Activated T-cell treated with anti-CD3 and anti-CD28 coated beads for 48 hours (primary cell): ENCODE results near the gene TSPAN14.

ENCODE experiments used
- DNase-seq: peaks from one replicate; pipeline ENCODE4 v3.0.0-alpha.2; 2020; ENCODE audit warnings: low read depth

TSPAN14 gene

GRCh38 chr10:80504158-80504811 is 50.2 kb downstream of the TSPAN14 start:
- no peak for DNase-seq

DNA sequence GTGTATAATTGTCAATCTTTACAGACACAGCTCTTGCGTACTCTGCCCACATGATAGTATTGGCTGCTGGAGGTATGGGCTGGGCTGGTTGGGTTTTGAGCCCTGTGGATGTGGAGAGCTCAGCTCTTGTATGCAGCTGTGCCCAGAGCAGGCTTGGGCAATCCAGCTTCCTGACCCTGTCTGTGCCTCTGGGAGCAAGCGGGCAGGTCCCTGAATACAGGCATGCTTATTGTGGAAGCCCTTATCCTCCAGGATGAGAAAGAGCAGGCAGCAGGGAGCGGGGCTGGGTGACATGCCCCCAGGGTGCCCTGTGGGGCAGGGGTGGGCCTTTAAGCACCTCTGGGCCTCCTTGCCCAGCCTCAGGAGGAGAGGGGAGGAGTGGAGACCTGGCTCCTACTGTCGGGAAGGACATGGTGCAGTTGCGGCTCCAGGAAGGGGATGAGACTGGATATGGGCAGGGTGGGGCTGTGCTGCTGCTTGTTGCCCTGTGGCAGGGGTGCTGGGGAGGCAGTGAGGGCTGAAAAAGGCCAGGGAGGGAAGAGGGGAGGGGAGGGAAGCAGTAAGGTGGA is 50.9 kb downstream of the TSPAN14 start:
- DNase-seq: no peak

- DNase-seq: no peak
These were observed 52.1 kb downstream of the TSPAN14 start for GRCh38 chr10:80506189-80506575.

DNA sequence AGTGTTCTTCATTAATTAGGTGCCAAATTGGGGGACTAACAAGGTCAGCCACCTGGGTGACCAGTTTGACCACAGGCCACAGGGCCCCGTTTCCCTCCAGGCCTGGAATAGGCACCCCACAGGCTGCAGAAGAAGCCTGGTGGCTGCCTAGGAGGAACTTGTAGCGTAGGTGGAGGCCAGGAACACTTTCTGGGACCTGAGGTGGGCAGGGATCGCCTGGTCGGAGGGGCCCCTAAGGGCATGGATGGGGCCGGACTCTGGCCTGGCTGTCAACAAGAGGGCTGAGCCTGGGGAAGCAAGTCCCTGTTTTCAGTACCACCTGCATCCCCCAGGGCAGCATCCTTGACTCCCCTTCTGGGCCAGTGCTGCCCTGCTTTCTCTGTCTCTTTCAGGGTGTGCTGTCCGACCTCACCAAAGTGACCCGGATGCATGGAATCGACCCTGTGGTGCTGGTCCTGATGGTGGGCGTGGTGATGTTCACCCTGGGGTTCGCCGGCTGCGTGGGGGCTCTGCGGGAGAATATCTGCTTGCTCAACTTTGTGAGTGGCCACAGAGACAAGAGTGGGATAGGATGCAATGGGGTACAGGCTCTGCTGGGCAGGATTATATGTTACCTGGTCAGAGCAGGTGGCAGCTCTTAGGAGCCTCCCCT is 52.9 kb downstream of the TSPAN14 start:
- DNase-seq: no peak

GRCh38 chr10:80509108-80509402 is 54.9 kb downstream of the TSPAN14 start:
- DNase-seq: no peak

DNA sequence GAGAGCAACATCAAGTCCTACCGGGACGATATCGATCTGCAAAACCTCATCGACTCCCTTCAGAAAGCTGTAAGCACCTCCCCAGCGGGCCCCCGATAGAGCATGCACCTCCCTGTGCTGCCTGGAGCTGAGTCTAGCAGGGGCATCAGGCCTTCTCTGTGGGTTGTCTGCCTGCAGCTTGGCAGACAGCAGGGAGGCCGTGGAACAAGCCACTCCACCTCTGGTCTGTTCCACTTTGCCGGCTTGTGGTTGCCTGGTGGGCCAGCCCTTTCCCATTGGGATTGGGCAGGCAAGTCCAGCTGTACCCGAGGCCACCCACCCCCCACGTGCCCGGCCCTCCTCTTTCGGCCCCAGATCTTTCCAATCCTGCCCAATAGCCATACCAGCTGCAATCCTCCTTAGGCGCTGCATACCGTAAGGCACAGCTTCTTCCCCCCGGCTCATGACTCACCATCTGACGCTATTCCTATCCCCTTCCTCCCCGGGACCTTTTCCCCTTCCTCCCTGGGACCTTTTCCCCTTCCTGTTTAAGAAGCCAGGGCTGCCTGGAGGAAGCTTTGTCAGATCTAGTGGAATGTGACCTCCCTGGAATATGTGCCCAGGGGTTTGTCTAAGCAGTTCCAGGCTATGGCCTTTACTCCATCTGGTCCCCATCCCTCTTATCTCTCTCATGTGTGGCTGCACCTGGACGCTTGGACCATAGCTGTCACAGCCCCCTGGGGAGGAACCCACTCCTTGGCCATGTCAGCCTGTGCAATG is 55.5 kb downstream of the TSPAN14 start:
- DNase-seq: no peak

GRCh38 chr10:80512031-80512526 is 58.0 kb downstream of the TSPAN14 start:
- no peak for DNase-seq

DNA sequence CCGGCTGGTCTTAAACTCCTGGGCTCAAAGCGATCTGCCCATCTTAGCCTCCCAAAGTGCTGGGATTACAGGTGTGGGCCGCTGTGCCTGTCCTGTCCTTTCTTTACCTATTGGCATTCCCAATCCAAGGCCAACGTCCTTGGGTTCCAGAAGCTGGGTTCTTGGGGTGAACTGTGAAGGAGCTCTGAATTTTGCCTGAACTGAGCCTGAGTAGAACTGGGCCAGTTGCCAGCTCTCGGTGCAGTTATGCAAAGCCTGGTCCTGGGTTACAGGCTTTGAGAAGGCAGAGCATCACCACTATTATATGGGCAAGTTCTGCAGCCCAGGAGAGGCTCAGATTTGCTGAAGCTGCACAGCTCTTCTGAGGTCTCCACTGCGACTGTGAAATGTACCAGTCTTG is 59.0 kb downstream of the TSPAN14 start:
- DNase-seq: no peak

DNA sequence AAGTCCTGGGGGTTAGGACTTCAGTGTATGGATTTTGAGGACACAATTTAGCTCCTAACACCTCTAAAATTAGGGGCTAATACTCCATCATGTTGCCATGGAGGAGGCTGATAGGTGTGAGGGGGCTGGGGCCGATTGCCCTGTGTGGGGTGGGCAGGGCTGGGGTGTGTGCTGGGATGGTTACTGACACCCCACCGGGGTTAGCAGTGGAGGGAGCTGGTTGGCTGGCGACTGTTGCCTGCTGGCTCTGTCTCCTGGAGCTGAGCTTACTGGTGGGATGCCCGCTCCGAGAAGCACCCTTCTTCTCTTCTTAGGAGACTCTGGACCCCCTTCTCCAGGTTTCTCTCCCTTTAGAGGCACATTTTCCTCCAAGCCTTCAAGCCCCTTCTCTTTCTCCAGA is 61.4 kb downstream of the TSPAN14 start:
- no peak for DNase-seq

- no peak for DNase-seq
These were observed 61.8 kb downstream of the TSPAN14 start for GRCh38 chr10:80515941-80516340.

- no peak for DNase-seq
These were observed 62.5 kb downstream of the TSPAN14 start for GRCh38 chr10:80516506-80517075.

DNA sequence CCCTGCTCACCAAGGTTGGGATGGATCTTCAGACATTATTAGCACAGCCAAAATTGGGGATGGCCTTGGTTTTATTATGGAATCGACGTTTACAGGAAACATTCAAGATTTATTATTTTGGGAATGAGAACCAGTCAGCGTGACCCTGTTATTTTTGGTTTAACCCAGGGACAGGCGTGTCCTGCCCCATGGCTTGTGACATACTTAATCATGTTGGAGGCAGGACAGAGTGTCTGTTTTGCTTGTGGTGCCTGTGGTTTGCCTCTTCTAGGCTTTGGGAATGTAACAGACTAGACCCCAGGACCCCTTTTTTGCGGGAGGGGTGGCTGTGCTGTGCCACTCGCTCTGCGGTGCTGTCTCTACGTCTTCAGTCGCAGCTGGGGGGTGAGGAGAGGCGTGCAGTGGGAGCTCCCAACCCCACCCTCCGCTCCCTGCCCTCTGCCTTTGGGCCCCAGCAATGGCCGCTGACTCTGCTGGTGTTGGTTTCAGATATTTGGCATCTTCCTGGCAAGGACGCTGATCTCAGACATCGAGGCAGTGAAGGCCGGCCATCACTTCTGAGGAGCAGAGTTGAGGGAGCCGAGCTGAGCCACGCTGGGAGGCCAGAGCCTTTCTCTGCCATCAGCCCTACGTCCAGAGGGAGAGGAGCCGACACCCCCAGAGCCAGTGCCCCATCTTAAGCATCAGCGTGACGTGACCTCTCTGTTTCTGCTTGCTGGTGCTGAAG is 63.5 kb downstream of the TSPAN14 start:
- no peak for DNase-seq

DNA sequence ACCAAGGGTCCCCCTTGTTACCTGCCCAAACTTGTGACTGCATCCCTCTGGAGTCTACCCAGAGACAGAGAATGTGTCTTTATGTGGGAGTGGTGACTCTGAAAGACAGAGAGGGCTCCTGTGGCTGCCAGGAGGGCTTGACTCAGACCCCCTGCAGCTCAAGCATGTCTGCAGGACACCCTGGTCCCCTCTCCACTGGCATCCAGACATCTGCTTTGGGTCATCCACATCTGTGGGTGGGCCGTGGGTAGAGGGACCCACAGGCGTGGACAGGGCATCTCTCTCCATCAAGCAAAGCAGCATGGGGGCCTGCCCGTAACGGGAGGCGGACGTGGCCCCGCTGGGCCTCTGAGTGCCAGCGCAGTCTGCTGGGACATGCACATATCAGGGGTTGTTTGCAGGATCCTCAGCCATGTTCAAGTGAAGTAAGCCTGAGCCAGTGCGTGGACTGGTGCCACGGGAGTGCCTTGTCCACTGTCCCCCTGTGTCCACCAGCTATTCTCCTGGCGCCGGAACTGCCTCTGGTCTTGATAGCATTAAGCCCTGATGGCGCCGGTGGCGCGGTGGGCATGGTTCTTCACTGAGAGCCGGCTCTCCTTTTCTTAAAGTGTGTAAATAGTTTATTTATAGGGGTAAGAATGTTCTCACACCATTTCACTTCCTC is 64.2 kb downstream of the TSPAN14 start:
- DNase-seq: no peak

- DNase-seq: no peak
These were observed 64.8 kb downstream of the TSPAN14 start for GRCh38 chr10:80518807-80519360.

DNA sequence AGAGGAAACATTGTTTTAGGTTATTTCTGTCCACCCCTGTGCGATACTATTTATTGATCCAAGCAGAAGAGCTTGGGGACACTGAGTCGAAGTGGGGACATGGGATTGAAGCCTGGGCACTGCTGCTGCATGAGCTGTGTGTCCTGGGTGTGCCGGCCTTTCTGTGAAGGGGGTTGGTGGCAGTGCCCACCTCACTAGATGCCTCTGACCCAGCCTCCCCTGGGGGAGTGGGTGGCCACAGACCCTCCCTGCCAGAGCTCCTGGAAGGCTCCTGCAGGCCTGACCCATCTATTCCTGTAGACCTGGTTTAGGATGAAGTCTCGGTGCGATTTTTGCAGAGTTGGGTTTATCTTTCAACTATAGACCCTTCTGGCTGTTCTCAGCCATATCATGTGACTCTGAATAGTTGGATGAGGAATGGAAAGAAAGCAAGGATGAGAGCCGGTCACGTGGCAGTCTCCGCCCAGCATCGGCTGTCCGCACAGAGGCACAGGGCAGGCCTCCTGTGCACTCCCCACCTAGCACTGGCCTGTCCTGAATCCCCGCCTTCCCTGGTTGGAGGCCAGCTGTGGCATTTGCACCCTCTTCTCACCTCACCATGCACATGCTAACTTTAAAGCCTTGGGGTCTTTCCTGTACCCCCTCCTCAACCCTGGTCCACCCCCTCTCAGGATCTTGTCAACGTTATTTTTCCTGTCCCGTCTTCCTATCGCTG is 66.0 kb downstream of the TSPAN14 start:
- DNase-seq: no peak

GRCh38 chr10:80520661-80521470 is 66.8 kb downstream of the TSPAN14 start:
- no peak for DNase-seq

GRCh38 chr10:80522756-80523363 is 68.8 kb downstream of the TSPAN14 start:
- DNase-seq: no peak

- DNase-seq: no peak
These were observed 69.7 kb downstream of the TSPAN14 start for GRCh38 chr10:80523773-80524172.
